Mucosa of descending colon (tissue), 3 donors: ENCODE measurements around the gene GANAB. TPM values are rescaled to one million over a fixed set of nuclear protein-coding genes. Genes with fewer than 3 reads are reported as not detected.
A peak's percentile ranks its signal among the peaks of the same experiment; 100 is the strongest.

ENCODE experiments used
- ATAC-seq: fragments of 200-7000 bp; cut with Tn5 transposase; one replicate; pipeline ENCODE4 v1.9.1; 2020; ENCODE audit warnings: mild to moderate bottlenecking, moderate library complexity
- DNase-seq, 3 donors: peaks; one replicate each; pipeline ENCODE4 v3.0.0-alpha.2; 2020
- H3K36me3 ChIP-seq: fragments of 200-600 bp; one replicate; pipeline ENCODE4 v1.8.0; 2021; ENCODE audit warnings: low read depth, mild to moderate bottlenecking
- H3K4me1 ChIP-seq: fragments of 200-600 bp; one replicate; pipeline ENCODE4 v1.8.0; 2021; ENCODE audit warnings: low read depth, mild to moderate bottlenecking
- H3K4me3 ChIP-seq: fragments of 200-600 bp; one replicate; pipeline ENCODE4 v1.8.0; 2021; ENCODE audit warnings: mild to moderate bottlenecking
- H3K9me3 ChIP-seq: fragments of 200-600 bp; one replicate; pipeline ENCODE4 v1.8.0; 2021; ENCODE audit warnings: mild to moderate bottlenecking
- intact Hi-C, 2 donors: fragments of 100-400 bp; cut with DNase I in 1 of 2; cut with micrococcal nuclease in 1 of 2; formaldehyde crosslinking; loops; one replicate each; pipeline versions ENCODE4 v1.11.0 to v1.11.1; 2022; cut with DNase I, micrococcal nuclease
- total RNA-seq, 3 donors: library from RNA; stranded (reverse); fragmentation: NEBNext Ultra II Directional in 2 of 3; extraction: Animal tissue kit (Norgen Biotek cat#: 25700) in 2 of 3; gene quantifications; one replicate each; pipeline versions ENCODE4 v1.2.1 to v1.2.4, GENCODE V29; 2021 to 2023
- TF ChIP-seq, protein P1 (sequence below): fragments of 200-600 bp; IDR thresholded peaks from one replicate; pipeline ENCODE4 v1.8.0; 2022; ENCODE audit warnings: antibody characterized with exemption, mild to moderate bottlenecking
- donor health status: DM: no; HTN: no; CAD: no; lungs with moderate emphysema.
- donor health status: DM: no; HTN: no; CAD: no.
- donor health status: DM: no; HTN: yes; CAD: no.

The GANAB gene
- total RNA-seq, 3 donors from 2014 or later = 202 to 232 (median 223) TPM

DNA sequence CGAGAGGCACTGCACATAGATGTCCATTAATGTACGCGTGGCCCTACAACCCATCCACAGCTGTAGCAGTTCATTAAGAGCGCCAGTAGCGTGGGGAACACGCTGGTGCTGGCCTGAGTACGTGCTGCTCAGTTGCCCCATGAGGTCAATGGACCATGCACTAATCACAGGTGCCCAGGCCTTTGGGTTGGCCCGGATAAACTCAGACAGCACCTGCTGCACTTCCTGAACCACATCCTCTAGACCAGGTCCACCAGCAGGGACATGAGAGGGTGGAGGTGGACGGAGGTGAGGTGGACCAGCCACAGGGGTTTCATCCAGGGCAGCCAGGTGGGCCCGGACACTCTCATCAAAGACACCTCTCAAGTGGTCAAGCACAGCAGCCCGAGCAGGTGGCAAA, 3.1 kb upstream of the GANAB start:
- intact Hi-C loops = no loop called here
- H3K9me3 ChIP-seq = no peaks in the 10 kb centered on the region
- no peak for ATAC-seq
- no peak overlapping the region for H3K4me3 ChIP-seq
- peaks cover 29% of the 10 kb centered on the region for H3K4me1 ChIP-seq
- no peaks in the 10 kb centered on the region for H3K36me3 ChIP-seq
- peak in 1 of 3 donors; percentile 34 for DNase-seq
- TF ChIP-seq, protein P1, sequence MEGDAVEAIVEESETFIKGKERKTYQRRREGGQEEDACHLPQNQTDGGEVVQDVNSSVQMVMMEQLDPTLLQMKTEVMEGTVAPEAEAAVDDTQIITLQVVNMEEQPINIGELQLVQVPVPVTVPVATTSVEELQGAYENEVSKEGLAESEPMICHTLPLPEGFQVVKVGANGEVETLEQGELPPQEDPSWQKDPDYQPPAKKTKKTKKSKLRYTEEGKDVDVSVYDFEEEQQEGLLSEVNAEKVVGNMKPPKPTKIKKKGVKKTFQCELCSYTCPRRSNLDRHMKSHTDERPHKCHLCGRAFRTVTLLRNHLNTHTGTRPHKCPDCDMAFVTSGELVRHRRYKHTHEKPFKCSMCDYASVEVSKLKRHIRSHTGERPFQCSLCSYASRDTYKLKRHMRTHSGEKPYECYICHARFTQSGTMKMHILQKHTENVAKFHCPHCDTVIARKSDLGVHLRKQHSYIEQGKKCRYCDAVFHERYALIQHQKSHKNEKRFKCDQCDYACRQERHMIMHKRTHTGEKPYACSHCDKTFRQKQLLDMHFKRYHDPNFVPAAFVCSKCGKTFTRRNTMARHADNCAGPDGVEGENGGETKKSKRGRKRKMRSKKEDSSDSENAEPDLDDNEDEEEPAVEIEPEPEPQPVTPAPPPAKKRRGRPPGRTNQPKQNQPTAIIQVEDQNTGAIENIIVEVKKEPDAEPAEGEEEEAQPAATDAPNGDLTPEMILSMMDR = no peak

DNA sequence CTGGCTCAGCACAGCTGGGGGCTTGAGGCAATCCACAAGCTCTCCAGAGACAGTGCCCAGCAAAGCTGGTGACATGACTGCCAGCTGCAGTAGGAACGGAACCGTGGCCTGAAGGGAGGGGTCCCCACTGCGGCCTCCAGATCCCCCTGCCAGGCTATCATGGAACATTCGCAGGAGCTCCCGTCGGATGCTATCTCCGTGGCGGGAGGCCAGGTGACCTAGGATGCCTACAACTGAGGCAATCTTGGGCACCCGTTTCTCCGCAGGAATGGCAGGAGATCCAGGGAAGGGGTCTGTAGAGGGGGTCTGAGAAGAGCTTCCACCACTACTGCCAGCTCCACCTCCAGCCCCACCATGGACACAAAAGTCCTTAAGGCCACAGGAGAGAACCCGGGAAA, 2.6 kb upstream of the GANAB start:
- Histone ChIP-seq H3K4me3 (no peak overlapping the region), H3K9me3 (no peaks in the 10 kb centered on the region), H3K4me1 (peaks cover 34% of the 10 kb centered on the region), H3K36me3 (no peaks in the 10 kb centered on the region)
- ATAC-seq = no peak
- intact Hi-C loops = no loop called here
- TF ChIP-seq, protein P1 = no peak
- peak in 1 of 3 donors; percentile 44 for DNase-seq

DNA sequence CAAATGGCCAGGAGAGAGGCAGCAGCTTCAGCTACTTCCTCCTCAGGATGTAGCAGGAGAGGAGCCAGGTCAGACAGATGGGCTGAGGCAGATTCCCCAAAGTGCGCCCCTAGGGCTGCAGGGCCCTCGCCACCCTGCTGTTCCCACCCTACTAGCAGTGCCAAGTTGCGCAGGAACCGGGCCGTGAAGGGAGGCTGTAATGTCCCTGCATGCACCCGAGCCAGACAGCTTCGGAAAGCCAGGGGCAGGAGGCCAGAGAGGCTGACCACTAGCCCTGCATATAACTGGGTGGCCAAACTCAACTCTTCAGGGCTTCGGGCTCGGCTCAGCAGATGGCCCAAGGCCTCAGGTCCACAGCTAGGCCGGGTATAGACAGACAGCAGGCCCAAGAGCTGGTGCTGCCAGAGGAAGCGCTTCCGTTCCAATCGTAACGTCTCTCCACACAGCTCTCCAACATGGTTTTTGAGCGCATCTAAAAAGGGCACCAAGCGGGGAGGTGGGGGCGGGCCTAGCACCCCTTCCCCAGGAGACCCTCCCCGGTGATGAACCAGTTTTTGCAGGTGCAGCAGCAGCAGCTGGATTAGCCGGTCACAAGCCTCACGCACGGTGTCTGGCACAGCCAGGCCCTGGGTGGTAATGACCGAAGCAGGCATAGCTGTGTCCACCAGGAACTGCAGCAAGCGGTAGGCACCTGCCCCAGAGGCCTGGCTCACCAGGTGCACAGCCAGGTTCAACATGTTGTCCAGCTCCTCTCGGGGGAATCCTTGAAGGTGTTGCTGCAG, 2.0 kb upstream of the GANAB start:
- peak in 1 of 3 donors; percentile 54 for DNase-seq
- no peak for ATAC-seq
- intact Hi-C loops = no loop called here
- peaks cover 34% of the 10 kb centered on the region for H3K4me1 ChIP-seq
- TF ChIP-seq, protein P1 = no peak
- no peaks in the 10 kb centered on the region for H3K36me3 ChIP-seq
- no peaks in the 10 kb centered on the region for H3K9me3 ChIP-seq
- no peak overlapping the region for H3K4me3 ChIP-seq

DNA sequence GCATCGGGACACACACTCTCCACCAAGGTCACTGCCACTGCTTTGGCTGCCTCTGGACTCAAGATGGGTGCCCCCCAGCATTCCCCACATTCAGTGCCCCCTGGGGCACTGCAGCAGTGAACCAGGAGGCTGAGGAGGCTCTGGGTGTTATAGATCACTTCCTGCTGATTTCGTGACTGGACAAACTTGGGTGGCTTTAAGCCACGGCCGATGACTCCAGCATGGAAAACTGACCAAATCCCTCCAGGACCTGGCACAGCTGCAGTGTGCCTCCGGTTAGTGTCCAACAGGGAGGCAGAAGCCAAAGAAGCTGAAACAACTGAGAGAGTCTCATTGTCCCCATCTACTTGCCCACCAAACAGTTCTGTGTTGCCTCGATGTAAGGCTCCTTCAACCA, 1.2 kb upstream of the GANAB start:
- H3K4me3 ChIP-seq = no peak overlapping the region
- DNase-seq = no peak
- H3K36me3 ChIP-seq = no peaks in the 10 kb centered on the region
- H3K4me1 ChIP-seq = peaks cover 34% of the 10 kb centered on the region
- intact Hi-C loops = no loop called here
- TF ChIP-seq, protein P1 = no peak
- ATAC-seq = no peak
- H3K9me3 ChIP-seq = no peaks in the 10 kb centered on the region

DNA sequence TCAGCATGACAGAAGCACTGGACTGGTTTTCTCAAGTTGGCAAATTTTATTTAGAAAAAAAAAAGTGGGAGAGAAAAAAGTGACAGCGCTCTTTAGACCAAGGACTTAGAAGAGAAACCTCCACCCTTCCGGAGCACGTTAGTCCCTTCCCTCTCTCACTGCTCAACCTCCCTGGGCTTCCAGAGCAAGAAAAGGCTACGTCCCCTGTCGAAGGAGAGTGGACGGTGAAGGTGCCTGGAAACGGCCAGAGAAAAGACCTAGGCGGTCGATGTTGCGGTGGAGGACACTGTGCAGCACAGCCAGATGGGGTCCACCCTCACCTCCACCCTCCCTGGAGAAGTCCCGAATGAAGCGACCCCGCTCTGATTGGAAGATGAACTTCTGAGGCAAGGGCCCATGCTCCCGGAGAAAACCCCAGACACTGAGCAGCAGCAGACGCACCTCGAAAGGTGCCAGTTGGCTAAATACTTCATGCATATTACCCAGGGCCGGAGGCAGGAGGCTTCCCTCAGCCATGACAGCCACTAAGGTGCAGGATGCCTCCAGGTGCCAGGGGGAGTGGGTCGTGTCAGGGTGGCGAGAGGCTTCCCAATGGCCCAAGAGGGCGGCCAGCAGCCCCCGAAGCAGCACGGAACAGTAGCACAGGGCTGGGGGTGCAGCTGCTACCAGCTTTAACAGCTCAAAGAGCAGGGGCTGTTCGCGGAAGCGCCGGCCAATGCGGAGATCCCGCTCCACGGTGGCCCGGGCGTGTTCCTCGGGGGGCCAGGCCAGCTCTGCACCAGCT, 604 bp upstream of the GANAB start:
- peak in 1 of 3 donors; percentile 48 for DNase-seq
- intact Hi-C loops = no loop called here
- Histone ChIP-seq H3K9me3 (no peaks in the 10 kb centered on the region), H3K4me1 (peaks cover 29% of the 10 kb centered on the region), H3K36me3 (no peaks in the 10 kb centered on the region), H3K4me3 (no peak overlapping the region)
- TF ChIP-seq, protein P1 = no peak
- no peak for ATAC-seq
